NT2/D1 (cell line): ENCODE results near the gene SORL1.
A peak's percentile ranks its signal among the peaks of the same experiment; 100 is the strongest.

ENCODE experiments used
- DNase-seq: peaks from one replicate; pipeline ENCODE4 v3.0.0-alpha.2; 2011; ENCODE audit warnings: low read depth, low spot score
- H3K27me3 ChIP-seq: 2 replicates; pipeline ENCODE4 v1.6.0; 2011; ENCODE audit warnings: mild to moderate bottlenecking; ENCODE audit not compliant: insufficient read length, insufficient read depth
- H3K36me3 ChIP-seq: 2 replicates; pipeline ENCODE4 v1.6.1; 2011; ENCODE audit warnings: mild to moderate bottlenecking, low read length, mixed read lengths; ENCODE audit not compliant: insufficient read depth, insufficient read length
- H3K4me1 ChIP-seq: 2 replicates; pipeline ENCODE4 v1.5.1; 2011; ENCODE audit not compliant: insufficient read depth, insufficient read length
- H3K4me3 ChIP-seq: 2 replicates; pipeline ENCODE4 v1.5.1; 2011; ENCODE audit warnings: low read depth; ENCODE audit not compliant: insufficient read length
- H3K9ac ChIP-seq: 2 replicates; pipeline ENCODE4 v1.6.0; 2011; ENCODE audit warnings: low read depth; ENCODE audit not compliant: insufficient read length
- H3K9me3 ChIP-seq: 2 replicates; pipeline ENCODE4 v1.5.1; 2011; ENCODE audit warnings: mild to moderate bottlenecking, low read length; ENCODE audit not compliant: insufficient read depth
- SUZ12 ChIP-seq: IDR thresholded peaks from 2 replicates; pipeline ENCODE4 v1.6.1; 2011; ENCODE audit not compliant: insufficient read length, insufficient read depth; ENCODE audit errors: extremely low read depth
- YY1 ChIP-seq: IDR thresholded peaks from 2 replicates; pipeline ENCODE4 v1.6.1; 2011; ENCODE audit not compliant: insufficient read length, insufficient read depth
- ZNF274 ChIP-seq: IDR thresholded peaks from 2 replicates; pipeline ENCODE4 v1.6.1; 2011; ENCODE audit warnings: mild to moderate bottlenecking, low read depth, low read length

The SORL1 gene

DNA sequence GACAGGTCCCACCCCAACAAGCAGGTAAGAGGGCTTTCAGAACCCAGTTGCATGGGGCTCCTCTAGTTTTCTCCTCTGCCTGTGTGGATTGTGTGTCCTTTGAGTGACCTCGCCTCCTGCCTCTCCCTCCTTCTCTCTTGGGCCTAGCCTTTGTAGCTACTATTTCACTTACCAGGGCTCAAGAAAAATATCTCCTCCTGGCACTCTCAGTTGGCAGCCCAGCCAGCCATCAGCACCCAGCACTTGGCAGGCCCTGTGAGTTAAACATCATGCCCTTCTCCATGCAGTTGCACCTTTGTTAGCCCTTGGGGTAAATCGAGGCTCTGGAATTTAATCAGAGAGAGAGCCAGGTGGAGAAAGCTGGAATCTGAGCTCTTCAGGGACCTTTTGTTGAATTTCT, 36.1 kb downstream of the SORL1 start:
- TF ChIP-seq ZNF274 = no peak
- no peak overlapping the region for H3K9ac ChIP-seq
- no peak for DNase-seq
- H3K4me3 ChIP-seq = no peak overlapping the region
- H3K36me3 ChIP-seq = peaks cover 10% of the 10 kb centered on the region
- H3K9me3 ChIP-seq = no peaks in the 10 kb centered on the region
- no peaks in the 10 kb centered on the region for H3K27me3 ChIP-seq
- H3K4me1 ChIP-seq = no peaks in the 10 kb centered on the region

DNA sequence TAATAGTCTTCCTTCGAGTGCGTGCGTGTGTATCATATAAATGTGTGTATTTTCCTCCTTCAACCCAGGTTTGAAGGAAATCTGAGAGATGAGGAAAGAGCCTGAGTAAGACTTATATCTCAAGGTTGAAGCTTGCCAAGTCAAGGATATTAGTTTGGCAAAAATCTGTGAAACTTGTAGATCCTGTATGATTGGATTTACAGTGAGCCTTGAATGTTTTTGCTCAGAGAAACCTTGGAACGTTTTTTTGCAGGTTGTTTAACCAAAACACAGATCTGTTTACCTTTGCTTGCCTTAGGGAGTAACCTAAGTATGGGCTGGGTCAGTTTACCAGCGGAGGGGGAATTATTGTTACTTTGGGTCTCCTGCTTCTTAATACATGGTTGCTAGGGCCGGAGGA, 36.5 kb downstream of the SORL1 start:
- Histone ChIP-seq H3K4me3 (no peak overlapping the region), H3K9ac (no peak overlapping the region), H3K36me3 (peaks cover 10% of the 10 kb centered on the region), H3K27me3 (no peaks in the 10 kb centered on the region), H3K4me1 (no peaks in the 10 kb centered on the region), H3K9me3 (no peaks in the 10 kb centered on the region)
- TF ChIP-seq ZNF274 = no peak
- no peak for DNase-seq

DNA sequence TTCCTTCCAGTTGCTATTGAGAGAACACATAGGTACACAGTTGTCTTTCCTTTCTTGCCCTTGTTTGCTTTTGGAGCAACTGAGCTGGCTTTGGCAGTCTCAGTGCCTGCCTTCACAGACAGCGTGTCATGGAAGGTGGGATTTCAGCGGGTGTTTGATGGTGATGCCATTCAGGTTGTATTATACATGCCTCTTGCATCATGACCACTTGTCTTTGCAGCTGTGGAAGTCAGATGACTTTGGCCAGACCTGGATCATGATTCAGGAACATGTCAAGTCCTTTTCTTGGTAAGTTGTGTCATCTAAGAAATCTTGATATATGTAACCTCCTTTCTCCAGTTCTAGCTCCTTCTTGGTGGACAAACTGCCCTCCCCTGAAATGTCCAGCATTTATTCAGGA, 37.7 kb downstream of the SORL1 start:
- no peak overlapping the region for H3K4me3 ChIP-seq
- H3K36me3 ChIP-seq = peaks cover 10% of the 10 kb centered on the region
- H3K4me1 ChIP-seq = no peaks in the 10 kb centered on the region
- H3K9ac ChIP-seq = no peak overlapping the region
- H3K27me3 ChIP-seq = no peaks in the 10 kb centered on the region
- DNase-seq = no peak
- no peak for TF ChIP-seq SUZ12
- TF ChIP-seq ZNF274 = no peak
- no peak for TF ChIP-seq YY1
- H3K9me3 ChIP-seq = no peaks in the 10 kb centered on the region

DNA sequence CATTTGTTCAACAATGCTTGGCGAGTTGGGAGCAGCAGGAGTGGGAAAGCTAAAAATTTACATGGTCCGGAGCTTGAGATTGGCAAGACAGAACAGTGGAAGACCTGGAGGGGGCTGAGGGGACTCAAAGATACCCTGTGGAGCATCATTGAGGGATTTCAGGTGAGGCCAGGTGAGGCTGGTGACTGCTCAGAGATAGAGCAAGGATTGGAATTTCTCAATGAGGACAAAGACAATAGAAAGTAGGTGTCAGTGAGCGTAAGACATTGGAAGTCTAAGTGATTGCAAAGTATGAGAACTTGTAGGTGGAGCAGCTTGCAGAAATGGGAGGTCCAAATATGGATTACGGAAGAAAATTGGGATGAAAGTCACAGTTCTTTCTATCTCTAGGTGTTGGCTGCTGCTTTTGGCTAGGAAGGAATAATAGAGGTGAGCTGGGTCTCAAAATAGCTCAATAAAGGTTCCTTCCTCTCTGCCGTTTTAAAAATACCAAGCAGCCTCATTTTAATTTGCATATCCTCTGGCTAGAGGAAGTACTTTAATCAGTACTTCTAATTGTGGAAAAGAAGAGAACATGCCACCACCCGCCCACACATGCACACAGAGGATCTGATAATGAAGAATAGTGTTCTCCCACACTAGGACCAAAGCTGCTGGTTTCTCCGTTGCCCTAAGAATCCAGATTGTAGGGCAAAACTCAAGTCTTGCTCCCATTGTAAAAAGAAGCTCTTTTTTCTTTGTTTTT, 42.4 kb downstream of the SORL1 start:
- DNase-seq = no peak
- Histone ChIP-seq H3K27me3 (no peaks in the 10 kb centered on the region), H3K36me3 (peaks cover 11% of the 10 kb centered on the region), H3K4me3 (no peak overlapping the region), H3K9ac (no peak overlapping the region), H3K4me1 (no peaks in the 10 kb centered on the region), H3K9me3 (no peaks in the 10 kb centered on the region)
- TF ChIP-seq ZNF274 (no peak), SUZ12 (no peak), YY1 (no peak)

DNA sequence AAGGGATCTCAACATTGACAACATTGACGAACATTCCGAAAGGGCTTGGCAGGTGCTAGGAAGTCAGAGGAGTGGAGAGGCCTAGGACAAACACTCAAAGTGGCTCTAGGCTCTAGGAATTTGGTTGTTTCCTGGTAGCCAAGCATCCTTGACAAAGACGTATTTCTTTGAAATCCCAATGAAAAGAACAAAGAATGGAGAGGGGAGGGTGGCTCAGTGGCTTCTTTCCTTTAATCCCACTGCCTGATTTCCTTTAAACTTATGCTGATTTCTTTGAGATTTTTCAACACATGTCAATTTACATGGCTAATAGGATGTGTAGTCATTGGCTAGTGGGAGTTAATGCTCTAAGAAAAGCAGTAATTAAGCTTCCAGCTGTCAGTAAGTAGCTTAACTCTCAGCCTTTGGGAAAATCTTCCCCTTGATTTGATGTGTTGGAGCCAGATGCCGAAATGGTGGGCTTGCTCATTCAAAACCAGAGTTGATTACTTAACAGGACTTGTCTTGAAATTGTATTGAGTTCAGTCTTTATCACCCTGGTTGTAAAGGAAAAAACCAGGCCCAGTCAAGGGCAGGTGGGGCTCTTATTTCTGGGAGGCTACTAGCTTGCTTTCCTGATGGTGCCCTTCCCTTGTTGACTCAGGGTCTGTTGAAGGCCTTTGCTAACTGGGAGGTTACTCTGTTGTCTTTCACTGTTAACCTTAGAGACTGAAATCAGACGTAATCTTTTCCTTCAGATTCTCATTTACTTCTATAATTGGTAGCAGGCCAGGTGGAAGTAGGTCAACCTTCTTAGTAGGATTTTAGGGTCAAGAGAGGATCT, 45.3 kb downstream of the SORL1 start:
- H3K9ac ChIP-seq = no peak overlapping the region
- peak; percentile 68 for DNase-seq
- H3K27me3 ChIP-seq = no peaks in the 10 kb centered on the region
- TF ChIP-seq SUZ12 = no peak
- no peak for TF ChIP-seq ZNF274
- no peak for TF ChIP-seq YY1
- H3K9me3 ChIP-seq = no peaks in the 10 kb centered on the region
- H3K4me1 ChIP-seq = no peaks in the 10 kb centered on the region
- peaks cover 6% of the 10 kb centered on the region for H3K36me3 ChIP-seq
- no peak overlapping the region for H3K4me3 ChIP-seq

DNA sequence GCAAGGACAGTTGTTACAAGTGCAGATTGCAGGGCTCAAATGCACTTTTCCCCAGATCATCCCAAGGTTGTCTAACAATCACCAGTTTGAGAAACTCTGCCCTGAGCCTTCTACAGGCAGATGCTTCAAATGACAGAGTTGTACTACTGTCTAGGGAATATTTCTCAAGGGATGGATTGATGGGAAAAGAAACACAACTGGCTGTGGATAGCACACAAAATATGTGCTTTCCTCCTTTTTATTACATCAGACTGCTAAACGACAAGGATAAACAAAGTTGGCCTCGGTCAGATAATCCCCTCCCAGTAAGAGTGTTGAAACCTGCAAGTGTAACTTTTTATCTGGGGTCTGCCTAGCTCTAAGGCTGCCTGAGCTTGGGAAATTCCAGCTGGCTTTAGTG, 47.3 kb downstream of the SORL1 start:
- TF ChIP-seq ZNF274 = no peak
- no peaks in the 10 kb centered on the region for H3K4me1 ChIP-seq
- peaks cover 6% of the 10 kb centered on the region for H3K36me3 ChIP-seq
- DNase-seq = no peak
- no peak overlapping the region for H3K9ac ChIP-seq
- H3K9me3 ChIP-seq = no peaks in the 10 kb centered on the region
- H3K27me3 ChIP-seq = no peaks in the 10 kb centered on the region
- H3K4me3 ChIP-seq = no peak overlapping the region

DNA sequence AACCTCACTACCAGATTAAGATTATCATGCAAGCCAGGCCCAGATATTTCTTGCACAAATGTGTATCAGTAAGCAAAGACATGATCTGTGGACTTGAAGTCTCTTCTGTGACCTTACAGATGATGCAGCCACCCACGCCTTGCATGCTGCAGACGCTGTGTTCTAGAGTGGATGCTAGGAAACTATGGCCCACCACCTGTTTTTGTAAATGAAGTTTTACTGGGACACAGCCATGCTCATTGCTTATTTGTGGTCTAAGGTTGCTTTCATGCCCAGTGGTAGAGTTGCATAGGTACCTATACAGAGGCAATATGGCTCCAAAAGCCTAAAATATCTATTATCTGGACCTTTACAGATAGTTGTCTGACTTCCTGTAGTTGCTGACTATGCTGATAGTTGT, 48.2 kb downstream of the SORL1 start:
- Histone ChIP-seq H3K27me3 (no peaks in the 10 kb centered on the region), H3K4me3 (no peak overlapping the region), H3K9ac (no peak overlapping the region), H3K36me3 (peaks cover 6% of the 10 kb centered on the region), H3K4me1 (no peaks in the 10 kb centered on the region), H3K9me3 (no peaks in the 10 kb centered on the region; the same call in 1 of the 2 replicates)
- DNase-seq = no peak
- TF ChIP-seq YY1 (no peak), ZNF274 (no peak), SUZ12 (no peak)
